ENCODE data around the gene ANXA2R.
A peak's percentile ranks its signal among the peaks of the same experiment; 100 is the strongest.

ANXA2R gene

GRCh38 chr5:43016217-43016779, 23.8 kb downstream of the ANXA2R start:
- H3K4me3 ChIP-seq (ENCODE audit: low read length), result peak overlapping the region; percentile 88
- peak overlapping the region; percentile 95 for H3K4me2 ChIP-seq (ENCODE audit: low read length)
- H3F3A ChIP-seq (ENCODE audit: control insufficient read depth, insufficient read depth), result peaks cover 28% of the 10 kb centered on the region
- H3K36me3 ChIP-seq (ENCODE audit: control insufficient read depth, low read length), result peaks cover 2% of the 10 kb centered on the region; the same call in 1 of the 2 replicates
- H3K9me3 ChIP-seq (ENCODE audit: control insufficient read depth, insufficient read depth, low read length), result no peaks in the 10 kb centered on the region
- TF ChIP-seq CTCF (IDR thresholded peaks at IDR 0.05; ENCODE audit: low read depth, low read length, poor library complexity, severe bottlenecking) (no peak), EZH2phosphoT487 (IDR thresholded peaks at IDR 0.05; ENCODE audit: borderline replicate concordance, low read length) (no peak)
- no peak overlapping the region for H3K27ac ChIP-seq (ENCODE audit: low read depth, low read length)
- H3K79me2 ChIP-seq (ENCODE audit: control insufficient read depth, low read length), result peaks cover 17% of the 10 kb centered on the region
- peaks cover 32% of the 10 kb centered on the region for H3K4me1 ChIP-seq (ENCODE audit: control insufficient read depth, low read length)
- H4K20me1 ChIP-seq (ENCODE audit: control insufficient read depth, insufficient read depth, low read depth, low read length), result no peaks in the 10 kb centered on the region
- no peaks in the 10 kb centered on the region for H3K9me2 ChIP-seq (replicated peaks; ENCODE audit: control insufficient read depth, low read length)
- peaks cover 10% of the 10 kb centered on the region for H3K27me3 ChIP-seq (ENCODE audit: control insufficient read depth, low read length)

- H3K9me3 ChIP-seq (ENCODE audit: control insufficient read depth, insufficient read depth, low read length), result no peaks in the 10 kb centered on the region
- peaks cover 27% of the 10 kb centered on the region for H3F3A ChIP-seq (ENCODE audit: control insufficient read depth, insufficient read depth)
- H3K27me3 ChIP-seq (ENCODE audit: control insufficient read depth, low read length), result no peaks in the 10 kb centered on the region
- peaks cover 43% of the 10 kb centered on the region for H3K4me1 ChIP-seq (ENCODE audit: control insufficient read depth, low read length)
- no peak overlapping the region for H3K27ac ChIP-seq (ENCODE audit: low read depth, low read length)
- H3K4me3 ChIP-seq (ENCODE audit: low read length), result no peak overlapping the region
- H3K36me3 ChIP-seq (ENCODE audit: control insufficient read depth, low read length), result peaks cover 2% of the 10 kb centered on the region; the same call in 1 of the 2 replicates
- no peaks in the 10 kb centered on the region for H3K9me2 ChIP-seq (replicated peaks; ENCODE audit: control insufficient read depth, low read length)
- H3K79me2 ChIP-seq (ENCODE audit: control insufficient read depth, low read length), result peaks cover 17% of the 10 kb centered on the region
- no peak for TF ChIP-seq EZH2phosphoT487 (IDR thresholded peaks at IDR 0.05; ENCODE audit: borderline replicate concordance, low read length)
- no peak for TF ChIP-seq CTCF (IDR thresholded peaks at IDR 0.05; ENCODE audit: low read depth, low read length, poor library complexity, severe bottlenecking)
- H4K20me1 ChIP-seq (ENCODE audit: control insufficient read depth, insufficient read depth, low read depth, low read length), result no peaks in the 10 kb centered on the region
- no peak overlapping the region for H3K4me2 ChIP-seq (ENCODE audit: low read length)
Observed at GRCh38 chr5:43014522-43014921, 25.6 kb downstream of the ANXA2R start.

- Histone ChIP-seq H3K79me2 (ENCODE audit: control insufficient read depth, low read length) (no peaks in the 10 kb centered on the region; the same call in none of the 2 replicates), H3F3A (ENCODE audit: control insufficient read depth, insufficient read depth) (peaks cover 31% of the 10 kb centered on the region), H3K4me2 (ENCODE audit: low read length) (peak overlapping the region; percentile 94), H3K4me3 (ENCODE audit: low read length) (peak overlapping the region; percentile 83; the same call in 1 of the 2 replicates), H3K4me1 (ENCODE audit: control insufficient read depth, low read length) (peaks cover 41% of the 10 kb centered on the region), H3K9me3 (ENCODE audit: control insufficient read depth, insufficient read depth, low read length) (no peaks in the 10 kb centered on the region), H3K36me3 (ENCODE audit: control insufficient read depth, low read length) (no peaks in the 10 kb centered on the region), H3K27ac (ENCODE audit: low read depth, low read length) (no peak overlapping the region), H3K27me3 (ENCODE audit: control insufficient read depth, low read length) (no peaks in the 10 kb centered on the region), H4K20me1 (ENCODE audit: control insufficient read depth, insufficient read depth, low read depth, low read length) (no peaks in the 10 kb centered on the region), H3K9me2 (replicated peaks; ENCODE audit: control insufficient read depth, low read length) (no peaks in the 10 kb centered on the region)
- TF ChIP-seq CTCF (IDR thresholded peaks at IDR 0.05; ENCODE audit: low read depth, low read length, poor library complexity, severe bottlenecking) (no peak), EZH2phosphoT487 (IDR thresholded peaks at IDR 0.05; ENCODE audit: borderline replicate concordance, low read length) (no peak)
Observed at GRCh38 chr5:43010935-43011315, 29.2 kb downstream of the ANXA2R start.
